ENCODE measurements around the gene PTPRM. TPM values are rescaled to one million over a fixed set of nuclear protein-coding genes. Genes with fewer than 3 reads are reported as not detected.

PTPRM gene
- total RNA-seq, 1 experiment from 2014 or later, result 1.6 TPM

DNA sequence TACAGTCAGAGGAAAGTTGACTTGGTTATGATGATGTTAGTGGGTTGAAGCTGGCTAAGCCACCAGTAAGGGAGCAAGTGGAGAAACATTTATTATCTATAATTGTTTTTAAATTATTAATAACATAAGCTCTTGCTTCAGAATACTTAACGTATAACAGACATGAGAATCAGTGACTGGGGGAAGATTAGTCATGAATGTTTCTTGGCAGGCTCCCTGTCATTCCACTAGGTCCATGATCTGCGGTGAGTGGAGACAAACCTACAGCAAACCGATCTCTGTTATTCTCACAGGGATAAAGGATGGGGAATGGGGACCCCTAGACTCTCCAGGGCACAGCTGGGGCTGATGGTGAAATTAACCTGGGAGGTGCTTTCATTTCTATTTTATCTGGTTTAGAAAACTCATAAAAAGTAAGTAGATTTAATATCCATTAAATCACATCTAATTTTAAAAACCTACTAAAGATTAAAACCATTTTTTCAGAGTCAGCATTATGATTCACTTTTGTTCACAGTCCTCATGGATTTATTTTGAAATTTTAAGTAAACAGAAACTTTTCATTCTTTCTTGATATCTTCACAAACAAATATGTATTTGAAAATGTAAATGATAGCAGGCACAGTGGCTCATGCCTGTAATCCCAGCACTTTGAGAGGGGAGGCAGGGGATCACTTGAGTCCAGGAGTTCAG, 420.3 kb downstream of the PTPRM start:
- Histone ChIP-seq H3K4me3 (ENCODE audit: low read depth in 2 of 2, low read length in 2 of 2) (no peak overlapping the region), H3K36me3 (ENCODE audit: control insufficient read depth, insufficient read depth, low read length) (no peaks in the 10 kb centered on the region), H3K9me3 (ENCODE audit: control insufficient read depth, insufficient read depth, low read depth, low read length) (no peaks in the 10 kb centered on the region), H3K4me1 (ENCODE audit: control insufficient read depth, insufficient read depth, low read length) (no peaks in the 10 kb centered on the region), H3K27me3 (ENCODE audit: control insufficient read depth, insufficient read depth, low read length) (no peaks in the 10 kb centered on the region), H3K27ac (ENCODE audit: low read length) (no peak overlapping the region)
- BruUV-seq (replicated peaks), result no TSS peak
- in situ Hi-C loops (cut with HindIII; ENCODE audit: low pct_unique_long_range_greater_than_20kb, low sequenced_read_pairs) (no loop called here), intact Hi-C loops (cut with micrococcal nuclease; ENCODE audit: unreplicated experiment) (no loop called here)
- TF ChIP-seq TCF7L2 (IDR thresholded peaks at IDR 0.05; ENCODE audit: low read depth, low read length), result no peak
- TF ChIP-seq, protein P1, sequence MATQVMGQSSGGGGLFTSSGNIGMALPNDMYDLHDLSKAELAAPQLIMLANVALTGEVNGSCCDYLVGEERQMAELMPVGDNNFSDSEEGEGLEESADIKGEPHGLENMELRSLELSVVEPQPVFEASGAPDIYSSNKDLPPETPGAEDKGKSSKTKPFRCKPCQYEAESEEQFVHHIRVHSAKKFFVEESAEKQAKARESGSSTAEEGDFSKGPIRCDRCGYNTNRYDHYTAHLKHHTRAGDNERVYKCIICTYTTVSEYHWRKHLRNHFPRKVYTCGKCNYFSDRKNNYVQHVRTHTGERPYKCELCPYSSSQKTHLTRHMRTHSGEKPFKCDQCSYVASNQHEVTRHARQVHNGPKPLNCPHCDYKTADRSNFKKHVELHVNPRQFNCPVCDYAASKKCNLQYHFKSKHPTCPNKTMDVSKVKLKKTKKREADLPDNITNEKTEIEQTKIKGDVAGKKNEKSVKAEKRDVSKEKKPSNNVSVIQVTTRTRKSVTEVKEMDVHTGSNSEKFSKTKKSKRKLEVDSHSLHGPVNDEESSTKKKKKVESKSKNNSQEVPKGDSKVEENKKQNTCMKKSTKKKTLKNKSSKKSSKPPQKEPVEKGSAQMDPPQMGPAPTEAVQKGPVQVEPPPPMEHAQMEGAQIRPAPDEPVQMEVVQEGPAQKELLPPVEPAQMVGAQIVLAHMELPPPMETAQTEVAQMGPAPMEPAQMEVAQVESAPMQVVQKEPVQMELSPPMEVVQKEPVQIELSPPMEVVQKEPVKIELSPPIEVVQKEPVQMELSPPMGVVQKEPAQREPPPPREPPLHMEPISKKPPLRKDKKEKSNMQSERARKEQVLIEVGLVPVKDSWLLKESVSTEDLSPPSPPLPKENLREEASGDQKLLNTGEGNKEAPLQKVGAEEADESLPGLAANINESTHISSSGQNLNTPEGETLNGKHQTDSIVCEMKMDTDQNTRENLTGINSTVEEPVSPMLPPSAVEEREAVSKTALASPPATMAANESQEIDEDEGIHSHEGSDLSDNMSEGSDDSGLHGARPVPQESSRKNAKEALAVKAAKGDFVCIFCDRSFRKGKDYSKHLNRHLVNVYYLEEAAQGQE (IDR thresholded peaks at IDR 0.05; ENCODE audit: insufficient read depth in 1 of 2, low read depth in 2 of 2, low read length in 1 of 2), result no peak
- TF ChIP-seq SIN3A (IDR thresholded peaks at IDR 0.05; ENCODE audit: borderline replicate concordance, insufficient read depth, low read depth, low read length), result no peak
- TF ChIP-seq, protein P2, sequence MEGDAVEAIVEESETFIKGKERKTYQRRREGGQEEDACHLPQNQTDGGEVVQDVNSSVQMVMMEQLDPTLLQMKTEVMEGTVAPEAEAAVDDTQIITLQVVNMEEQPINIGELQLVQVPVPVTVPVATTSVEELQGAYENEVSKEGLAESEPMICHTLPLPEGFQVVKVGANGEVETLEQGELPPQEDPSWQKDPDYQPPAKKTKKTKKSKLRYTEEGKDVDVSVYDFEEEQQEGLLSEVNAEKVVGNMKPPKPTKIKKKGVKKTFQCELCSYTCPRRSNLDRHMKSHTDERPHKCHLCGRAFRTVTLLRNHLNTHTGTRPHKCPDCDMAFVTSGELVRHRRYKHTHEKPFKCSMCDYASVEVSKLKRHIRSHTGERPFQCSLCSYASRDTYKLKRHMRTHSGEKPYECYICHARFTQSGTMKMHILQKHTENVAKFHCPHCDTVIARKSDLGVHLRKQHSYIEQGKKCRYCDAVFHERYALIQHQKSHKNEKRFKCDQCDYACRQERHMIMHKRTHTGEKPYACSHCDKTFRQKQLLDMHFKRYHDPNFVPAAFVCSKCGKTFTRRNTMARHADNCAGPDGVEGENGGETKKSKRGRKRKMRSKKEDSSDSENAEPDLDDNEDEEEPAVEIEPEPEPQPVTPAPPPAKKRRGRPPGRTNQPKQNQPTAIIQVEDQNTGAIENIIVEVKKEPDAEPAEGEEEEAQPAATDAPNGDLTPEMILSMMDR (IDR thresholded peaks at IDR 0.05), result no peak
- TF ChIP-seq POLR2AphosphoS5 (IDR thresholded peaks at IDR 0.05; ENCODE audit: low read depth, low read length), result no peak
- DNase-seq (ENCODE audit: low read depth, low spot score), result no peak
- no peak for ATAC-seq
- ChIA-PET POLR2A (no interaction called here), CTCF (no interaction called here)

GRCh38 chr18:7990670-7991069, 423.6 kb downstream of the PTPRM start:
- H3K27ac ChIP-seq (ENCODE audit: low read length), result no peak overlapping the region
- POLR2A ChIA-PET, result no interaction called here
- no peak overlapping the region for H3K4me3 ChIP-seq (ENCODE audit: low read depth in 2 of 2, low read length in 2 of 2)
- H3K9me3 ChIP-seq (ENCODE audit: control insufficient read depth, insufficient read depth, low read depth, low read length), result no peaks in the 10 kb centered on the region
- ATAC-seq (no peak), DNase-seq (ENCODE audit: low read depth, low spot score) (no peak)
- BruUV-seq (replicated peaks), result no TSS peak
- no peaks in the 10 kb centered on the region for H3K36me3 ChIP-seq (ENCODE audit: control insufficient read depth, insufficient read depth, low read length)
- CTCF ChIA-PET, result no interaction called here
- TF ChIP-seq POLR2AphosphoS5 (IDR thresholded peaks at IDR 0.05; ENCODE audit: low read depth, low read length) (no peak), TCF7L2 (IDR thresholded peaks at IDR 0.05; ENCODE audit: low read depth, low read length) (no peak), SIN3A (IDR thresholded peaks at IDR 0.05; ENCODE audit: borderline replicate concordance, insufficient read depth, low read depth, low read length) (no peak)
- TF ChIP-seq, protein P2 (IDR thresholded peaks at IDR 0.05), result no peak
- TF ChIP-seq, protein P1 (IDR thresholded peaks at IDR 0.05; ENCODE audit: insufficient read depth in 1 of 2, low read depth in 2 of 2, low read length in 1 of 2), result no peak
- H3K27me3 ChIP-seq (ENCODE audit: control insufficient read depth, insufficient read depth, low read length), result no peaks in the 10 kb centered on the region
- no peaks in the 10 kb centered on the region for H3K4me1 ChIP-seq (ENCODE audit: control insufficient read depth, insufficient read depth, low read length)
- in situ Hi-C loops (cut with HindIII; ENCODE audit: low pct_unique_long_range_greater_than_20kb, low sequenced_read_pairs) (no loop called here), intact Hi-C loops (cut with micrococcal nuclease; ENCODE audit: unreplicated experiment) (no loop called here)

Measured in Panc1 (cell line).